Spleen (tissue), 7 donors: Measurements from ENCODE around the gene USP36.

ENCODE experiments used
- CTCF ChIP-seq, 11 experiments: fragments of 200-600 bp in 7 of 11; fragments of 450-650 bp in 4 of 11; sonication (generic) in 4 of 11; IDR thresholded peaks in 8 of 11; conservative IDR thresholded peaks in 3 of 11; 1 replicate in 7 of 11; 2 replicates in 4 of 11; pipeline versions ENCODE4 v1.4.0 to v1.8.0; 2016 to 2021; ENCODE audit warnings: antibody characterized with exemption in 11 of 11, inconsistent platforms in 4 of 11, mild to moderate bottlenecking in 1 of 11
- POLR2A ChIP-seq, 3 donors: fragments of 450-650 bp; IDR thresholded peaks; one replicate each; pipeline ENCODE4 v1.5.1; 2017; ENCODE audit warnings: antibody characterized with exemption in 3 of 3, mild to moderate bottlenecking in 1 of 3
- POLR2AphosphoS5 ChIP-seq, 3 donors: sonication (generic); formaldehyde crosslinking; IDR thresholded peaks; one replicate each; pipeline ENCODE4 v1.5.1; 2017; ENCODE audit warnings: antibody characterized with exemption in 3 of 3
- donor health status: DM: no; HTN: no; CAD: no; lungs with moderate emphysema.
- donor health status: DM: no; HTN: no; CAD: no.
- donor health status: DM: no; HTN: no; CAD: no.

DNA sequence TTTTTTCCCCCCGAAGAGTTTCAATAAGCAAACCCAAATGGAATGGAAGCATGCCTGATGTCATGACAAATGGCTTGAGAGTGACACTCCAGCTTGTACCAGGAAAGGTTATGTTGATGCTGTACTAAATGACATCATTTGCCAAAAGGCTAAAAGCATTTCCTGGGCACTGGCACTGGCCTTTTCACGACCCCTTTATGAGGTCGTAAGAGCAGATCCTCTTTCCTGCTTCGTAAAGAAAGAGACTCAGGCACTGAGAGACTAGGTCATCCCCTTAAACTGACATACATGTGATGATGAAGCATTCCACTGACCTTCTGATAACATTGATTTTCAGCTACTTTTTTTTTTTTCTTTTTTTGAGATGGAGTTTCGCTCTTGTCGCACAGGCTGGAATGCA is 31.9 kb upstream of the USP36 start:
- TF ChIP-seq POLR2A (IDR thresholded peaks at IDR 0.05) (no peak), CTCF (IDR thresholded peaks at IDR 0.05 in 8 of 11, conservative IDR thresholded peaks at IDR 0.05 in 3 of 11) (no peak), POLR2AphosphoS5 (IDR thresholded peaks at IDR 0.05) (no peak)
